Stimulated activated CD8-positive, alpha-beta memory T cell treated with anti-CD3 and anti-CD28 coated beads, Interleukin-7, amount 100 ng/mL, for 1 hour (primary cell): ENCODE measurements around the gene PBX3.
"Not testable (repeated sequence)": the region's sequence is repeated elsewhere in the genome, so short reads cannot be mapped to it uniquely, and the experiment has no call there.

Source experiments
- DNase-seq, 2 donors: peaks; one replicate each; pipeline ENCODE4 v3.0.0-alpha.2; 2020; ENCODE audit warnings: low read depth in 2 of 2

The PBX3 gene

GRCh38 chr9:125749287-125749935, 2.2 kb downstream of the PBX3 start:
- DNase-seq: no peak

- DNase-seq: no peak
These were observed 2.9 kb downstream of the PBX3 start for GRCh38 chr9:125749951-125750626.

GRCh38 chr9:125750627-125751011, 3.4 kb downstream of the PBX3 start:
- no peak for DNase-seq

GRCh38 chr9:125752070-125752628, 5.0 kb downstream of the PBX3 start:
- DNase-seq: no peak

- no peak for DNase-seq
These were observed 6.9 kb downstream of the PBX3 start for GRCh38 chr9:125754096-125754495.

- no peak for DNase-seq
These were observed 8.2 kb downstream of the PBX3 start for GRCh38 chr9:125755340-125755739.

GRCh38 chr9:125756518-125756917, 9.3 kb downstream of the PBX3 start:
- no peak for DNase-seq

GRCh38 chr9:125757834-125758233, 10.7 kb downstream of the PBX3 start:
- DNase-seq: no peak

- no peak for DNase-seq
These were observed 12.0 kb downstream of the PBX3 start for GRCh38 chr9:125758986-125759763.

- no peak for DNase-seq
These were observed 12.6 kb downstream of the PBX3 start for GRCh38 chr9:125759764-125760129.

GRCh38 chr9:125760537-125760936, 13.4 kb downstream of the PBX3 start:
- DNase-seq: no peak

- DNase-seq: no peak
These were observed 14.7 kb downstream of the PBX3 start for GRCh38 chr9:125761676-125762450.

- DNase-seq: no peak
These were observed 16.2 kb downstream of the PBX3 start for GRCh38 chr9:125763394-125763801.

- DNase-seq: no peak
These were observed 17.0 kb downstream of the PBX3 start for GRCh38 chr9:125764198-125764597.

GRCh38 chr9:125766468-125767221, 19.5 kb downstream of the PBX3 start:
- no peak for DNase-seq

- no peak for DNase-seq
These were observed 20.2 kb downstream of the PBX3 start for GRCh38 chr9:125767349-125767748.

GRCh38 chr9:125768803-125769202, 21.6 kb downstream of the PBX3 start:
- no peak for DNase-seq

- DNase-seq: no peak
These were observed 23.9 kb downstream of the PBX3 start for GRCh38 chr9:125771037-125771436.

GRCh38 chr9:125772740-125773139, 25.6 kb downstream of the PBX3 start:
- DNase-seq: no peak

- DNase-seq: no peak
These were observed 26.9 kb downstream of the PBX3 start for GRCh38 chr9:125774106-125774505.

GRCh38 chr9:125776789-125777188, 29.6 kb downstream of the PBX3 start:
- not testable (repeated sequence) for DNase-seq
